H1 (cell line): ENCODE results near the gene PRDM15. TPM values are rescaled to one million over a fixed set of nuclear protein-coding genes. Genes with fewer than 3 reads are reported as not detected.

ENCODE experiments used
- CBX8 ChIP-seq: fragments of 300-800, 300-1000 bp; sonication (generic); IDR thresholded peaks from 2 replicates; pipeline ENCODE4 v1.7.1; 2016; ENCODE audit warnings: low read depth, low read length, borderline replicate concordance
- POLR2AphosphoS5 ChIP-seq: IDR thresholded peaks from 2 replicates; pipeline ENCODE4 v1.6.1; 2011; ENCODE audit warnings: low read depth, low read length
- RNF2 ChIP-seq: fragments of 200-900, 300-1000 bp; sonication (generic); IDR thresholded peaks from 2 replicates; pipeline ENCODE4 v1.7.1; 2016; ENCODE audit warnings: borderline replicate concordance, low read depth, mild to moderate bottlenecking, antibody characterized with exemption, low read length; ENCODE audit not compliant: poor library complexity, severe bottlenecking; ENCODE audit errors: missing control alignments
- polyA plus RNA-seq, 7 experiments: library from polyadenylated mRNA; depleted of rRNA in 3 of 7; stranded (reverse) in 5 of 7; unstranded in 2 of 7; fragments of >200 nt in 5 of 7; fragments of 200-250 nt in 2 of 7; gene quantifications; 1 replicate in 5 of 7; 2 replicates in 1 of 7; 4 replicates in 1 of 7; pipeline versions ENCODE4 v1.2.1 to v1.2.3, GENCODE V29; 2011 to 2013; ENCODE audit warnings: missing spikeins in 2 of 7, mixed read lengths in 2 of 7
- total RNA-seq: library from RNA; stranded (reverse); fragmentation: NEBNext Ultra II Directional; extraction: Animal tissue kit (Norgen Biotek cat#: 25700); gene quantifications from 2 replicates; pipeline ENCODE4 v1.2.1, GENCODE V29; 2021
- TF ChIP-seq, protein P1 (sequence below): fragments of 300-600 bp; sonication (generic); IDR thresholded peaks from 2 replicates; pipeline ENCODE4 v1.7.1; 2012; ENCODE audit warnings: low read length, moderate library complexity, mild to moderate bottlenecking, inconsistent platforms; ENCODE audit not compliant: insufficient replicate concordance

PRDM15 gene
- total and polyA plus RNA-seq, 2 of the 8 experiments (the other 6 are each of a cell fraction or from before 2014, with no cell fraction given): 9.7 to 10.5 TPM

DNA sequence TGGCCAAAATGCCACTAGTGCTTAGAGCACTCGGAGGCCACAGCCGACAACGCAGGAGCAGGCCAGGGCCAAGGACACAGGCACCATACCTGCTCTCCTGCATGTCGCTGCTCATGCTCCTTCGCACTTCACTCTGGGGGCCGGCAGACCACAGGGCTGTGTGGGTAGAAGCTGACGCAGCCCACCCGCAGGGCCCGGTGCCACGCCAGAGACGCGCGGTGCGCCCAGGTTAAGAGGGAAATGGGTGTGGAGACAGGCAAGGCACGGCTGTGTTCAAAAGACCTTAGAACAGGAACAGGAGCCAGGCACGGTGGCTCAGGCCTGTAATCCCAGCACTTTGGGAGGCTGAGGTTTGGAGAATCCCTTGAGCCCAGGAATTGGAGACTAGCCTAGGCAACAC lies 13.6 kb upstream of the PRDM15 start (continued):
- TF ChIP-seq, protein P1, sequence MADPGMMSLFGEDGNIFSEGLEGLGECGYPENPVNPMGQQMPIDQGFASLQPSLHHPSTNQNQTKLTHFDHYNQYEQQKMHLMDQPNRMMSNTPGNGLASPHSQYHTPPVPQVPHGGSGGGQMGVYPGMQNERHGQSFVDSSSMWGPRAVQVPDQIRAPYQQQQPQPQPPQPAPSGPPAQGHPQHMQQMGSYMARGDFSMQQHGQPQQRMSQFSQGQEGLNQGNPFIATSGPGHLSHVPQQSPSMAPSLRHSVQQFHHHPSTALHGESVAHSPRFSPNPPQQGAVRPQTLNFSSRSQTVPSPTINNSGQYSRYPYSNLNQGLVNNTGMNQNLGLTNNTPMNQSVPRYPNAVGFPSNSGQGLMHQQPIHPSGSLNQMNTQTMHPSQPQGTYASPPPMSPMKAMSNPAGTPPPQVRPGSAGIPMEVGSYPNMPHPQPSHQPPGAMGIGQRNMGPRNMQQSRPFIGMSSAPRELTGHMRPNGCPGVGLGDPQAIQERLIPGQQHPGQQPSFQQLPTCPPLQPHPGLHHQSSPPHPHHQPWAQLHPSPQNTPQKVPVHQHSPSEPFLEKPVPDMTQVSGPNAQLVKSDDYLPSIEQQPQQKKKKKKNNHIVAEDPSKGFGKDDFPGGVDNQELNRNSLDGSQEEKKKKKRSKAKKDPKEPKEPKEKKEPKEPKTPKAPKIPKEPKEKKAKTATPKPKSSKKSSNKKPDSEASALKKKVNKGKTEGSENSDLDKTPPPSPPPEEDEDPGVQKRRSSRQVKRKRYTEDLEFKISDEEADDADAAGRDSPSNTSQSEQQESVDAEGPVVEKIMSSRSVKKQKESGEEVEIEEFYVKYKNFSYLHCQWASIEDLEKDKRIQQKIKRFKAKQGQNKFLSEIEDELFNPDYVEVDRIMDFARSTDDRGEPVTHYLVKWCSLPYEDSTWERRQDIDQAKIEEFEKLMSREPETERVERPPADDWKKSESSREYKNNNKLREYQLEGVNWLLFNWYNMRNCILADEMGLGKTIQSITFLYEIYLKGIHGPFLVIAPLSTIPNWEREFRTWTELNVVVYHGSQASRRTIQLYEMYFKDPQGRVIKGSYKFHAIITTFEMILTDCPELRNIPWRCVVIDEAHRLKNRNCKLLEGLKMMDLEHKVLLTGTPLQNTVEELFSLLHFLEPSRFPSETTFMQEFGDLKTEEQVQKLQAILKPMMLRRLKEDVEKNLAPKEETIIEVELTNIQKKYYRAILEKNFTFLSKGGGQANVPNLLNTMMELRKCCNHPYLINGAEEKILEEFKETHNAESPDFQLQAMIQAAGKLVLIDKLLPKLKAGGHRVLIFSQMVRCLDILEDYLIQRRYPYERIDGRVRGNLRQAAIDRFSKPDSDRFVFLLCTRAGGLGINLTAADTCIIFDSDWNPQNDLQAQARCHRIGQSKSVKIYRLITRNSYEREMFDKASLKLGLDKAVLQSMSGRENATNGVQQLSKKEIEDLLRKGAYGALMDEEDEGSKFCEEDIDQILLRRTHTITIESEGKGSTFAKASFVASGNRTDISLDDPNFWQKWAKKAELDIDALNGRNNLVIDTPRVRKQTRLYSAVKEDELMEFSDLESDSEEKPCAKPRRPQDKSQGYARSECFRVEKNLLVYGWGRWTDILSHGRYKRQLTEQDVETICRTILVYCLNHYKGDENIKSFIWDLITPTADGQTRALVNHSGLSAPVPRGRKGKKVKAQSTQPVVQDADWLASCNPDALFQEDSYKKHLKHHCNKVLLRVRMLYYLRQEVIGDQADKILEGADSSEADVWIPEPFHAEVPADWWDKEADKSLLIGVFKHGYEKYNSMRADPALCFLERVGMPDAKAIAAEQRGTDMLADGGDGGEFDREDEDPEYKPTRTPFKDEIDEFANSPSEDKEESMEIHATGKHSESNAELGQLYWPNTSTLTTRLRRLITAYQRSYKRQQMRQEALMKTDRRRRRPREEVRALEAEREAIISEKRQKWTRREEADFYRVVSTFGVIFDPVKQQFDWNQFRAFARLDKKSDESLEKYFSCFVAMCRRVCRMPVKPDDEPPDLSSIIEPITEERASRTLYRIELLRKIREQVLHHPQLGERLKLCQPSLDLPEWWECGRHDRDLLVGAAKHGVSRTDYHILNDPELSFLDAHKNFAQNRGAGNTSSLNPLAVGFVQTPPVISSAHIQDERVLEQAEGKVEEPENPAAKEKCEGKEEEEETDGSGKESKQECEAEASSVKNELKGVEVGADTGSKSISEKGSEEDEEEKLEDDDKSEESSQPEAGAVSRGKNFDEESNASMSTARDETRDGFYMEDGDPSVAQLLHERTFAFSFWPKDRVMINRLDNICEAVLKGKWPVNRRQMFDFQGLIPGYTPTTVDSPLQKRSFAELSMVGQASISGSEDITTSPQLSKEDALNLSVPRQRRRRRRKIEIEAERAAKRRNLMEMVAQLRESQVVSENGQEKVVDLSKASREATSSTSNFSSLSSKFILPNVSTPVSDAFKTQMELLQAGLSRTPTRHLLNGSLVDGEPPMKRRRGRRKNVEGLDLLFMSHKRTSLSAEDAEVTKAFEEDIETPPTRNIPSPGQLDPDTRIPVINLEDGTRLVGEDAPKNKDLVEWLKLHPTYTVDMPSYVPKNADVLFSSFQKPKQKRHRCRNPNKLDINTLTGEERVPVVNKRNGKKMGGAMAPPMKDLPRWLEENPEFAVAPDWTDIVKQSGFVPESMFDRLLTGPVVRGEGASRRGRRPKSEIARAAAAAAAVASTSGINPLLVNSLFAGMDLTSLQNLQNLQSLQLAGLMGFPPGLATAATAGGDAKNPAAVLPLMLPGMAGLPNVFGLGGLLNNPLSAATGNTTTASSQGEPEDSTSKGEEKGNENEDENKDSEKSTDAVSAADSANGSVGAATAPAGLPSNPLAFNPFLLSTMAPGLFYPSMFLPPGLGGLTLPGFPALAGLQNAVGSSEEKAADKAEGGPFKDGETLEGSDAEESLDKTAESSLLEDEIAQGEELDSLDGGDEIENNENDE: no peak
- TF ChIP-seq POLR2AphosphoS5 (no peak), CBX8 (no peak), RNF2 (no peak)
